GM21447 (cell line): ENCODE results near the gene TIMM13.
"Not testable (repeated sequence)": the region's sequence is repeated elsewhere in the genome, so short reads cannot be mapped to it uniquely, and the experiment has no call there.

ENCODE experiments used
- ATAC-seq: cut with Tn5 transposase; IDR thresholded peaks from one replicate; pipeline ENCODE4 v1.9.1; 2021; ENCODE audit not compliant: unreplicated experiment

Gene TIMM13

DNA sequence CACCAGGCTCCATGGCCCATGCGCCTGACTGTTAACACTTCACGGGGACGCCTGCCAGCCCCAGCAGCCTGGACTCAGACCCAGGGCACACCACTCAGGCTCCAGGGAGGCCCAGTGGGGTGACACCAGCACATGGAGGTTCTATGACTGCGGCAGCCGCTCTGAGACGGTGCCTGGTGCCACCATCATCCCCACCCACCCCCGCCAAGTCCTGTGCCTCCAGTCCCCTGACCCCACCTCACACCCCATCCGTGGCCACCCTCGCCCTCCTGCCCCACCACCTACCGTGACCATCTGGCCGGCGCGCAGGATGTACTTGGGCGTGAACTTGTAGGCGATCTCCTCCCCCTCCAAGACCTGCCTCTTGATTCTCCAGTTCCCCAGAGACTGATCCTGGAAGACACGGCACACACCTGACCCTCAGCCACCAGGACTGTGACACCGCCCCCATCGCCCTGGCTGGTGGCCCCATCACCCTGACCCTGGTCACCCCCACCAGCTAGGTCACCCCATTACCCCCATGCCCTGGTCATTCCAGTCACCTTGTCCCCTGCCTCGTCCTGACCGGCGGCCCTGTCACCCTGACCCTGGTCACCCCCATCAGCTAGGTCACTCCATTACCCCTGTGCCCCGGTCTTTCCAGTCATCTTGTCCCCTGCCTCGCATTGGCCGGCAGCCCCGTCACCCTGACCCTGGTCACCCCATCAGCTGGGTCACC, 4.9 kb upstream of the TIMM13 start:
- ATAC-seq, result no peak

DNA sequence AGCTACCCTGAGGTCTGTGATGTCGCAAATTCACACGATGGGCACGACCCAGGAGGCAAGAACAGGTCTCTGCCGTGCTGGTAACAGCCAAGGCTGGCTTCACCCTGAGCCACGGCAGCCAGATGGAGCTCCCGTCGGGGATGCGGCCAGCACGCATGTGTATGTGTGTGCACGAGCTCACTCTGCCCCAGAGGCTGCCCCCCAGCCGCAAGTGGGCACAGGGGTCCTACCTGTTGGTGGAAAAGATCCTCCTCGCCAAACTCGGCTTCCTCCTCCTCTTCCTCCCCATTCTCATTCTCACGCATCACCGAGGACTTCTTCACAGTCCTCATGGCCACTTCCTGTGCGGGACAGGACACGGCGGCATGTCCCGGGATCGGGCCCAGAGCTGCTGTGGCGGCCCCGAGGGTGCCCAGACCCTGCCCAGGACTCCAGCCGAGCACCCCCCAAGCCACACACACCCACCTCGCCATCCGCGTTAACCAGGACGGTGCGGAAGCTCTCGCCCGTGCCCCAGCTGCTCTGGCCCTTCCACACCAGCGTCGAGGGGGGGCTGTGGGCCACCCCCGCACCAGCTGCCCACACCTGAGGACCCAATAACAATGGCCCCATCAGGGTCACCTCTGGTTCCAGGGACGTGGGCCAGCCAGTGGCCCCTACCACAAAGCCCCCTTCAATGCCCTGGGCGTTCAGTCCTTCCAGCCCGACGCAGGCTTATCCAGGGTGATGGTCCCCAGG, 4.1 kb upstream of the TIMM13 start:
- ATAC-seq, result no peak

DNA sequence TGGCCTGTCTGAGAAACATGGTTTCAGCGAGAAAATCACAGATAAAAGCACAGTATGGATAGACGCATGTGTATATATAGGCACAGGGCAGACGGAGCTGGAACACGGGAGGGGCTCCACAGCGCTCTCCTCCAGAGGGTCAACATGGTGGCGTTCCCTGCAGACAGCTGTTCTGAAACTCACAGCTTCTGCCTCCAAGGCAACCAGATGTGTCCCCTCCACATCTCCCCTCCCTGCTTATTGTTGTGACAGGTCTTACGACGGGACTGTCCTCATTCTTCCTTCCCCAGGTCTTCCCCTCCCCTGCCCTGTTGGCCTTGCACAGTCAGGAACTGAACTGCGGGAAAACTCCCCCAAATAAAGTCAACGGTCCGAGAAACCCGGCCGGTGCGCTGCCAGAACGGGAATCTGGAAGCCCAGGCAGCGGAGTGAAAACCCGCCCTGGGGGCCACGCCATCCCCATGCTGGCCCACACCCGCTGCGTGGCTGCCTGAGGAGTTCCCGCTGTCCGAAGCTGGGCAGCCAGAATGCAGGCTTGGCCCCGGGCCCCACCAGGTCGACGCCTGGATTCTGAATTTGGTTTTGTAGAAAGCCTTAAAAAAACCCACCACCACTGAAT, 2.6 kb upstream of the TIMM13 start:
- no peak for ATAC-seq

DNA sequence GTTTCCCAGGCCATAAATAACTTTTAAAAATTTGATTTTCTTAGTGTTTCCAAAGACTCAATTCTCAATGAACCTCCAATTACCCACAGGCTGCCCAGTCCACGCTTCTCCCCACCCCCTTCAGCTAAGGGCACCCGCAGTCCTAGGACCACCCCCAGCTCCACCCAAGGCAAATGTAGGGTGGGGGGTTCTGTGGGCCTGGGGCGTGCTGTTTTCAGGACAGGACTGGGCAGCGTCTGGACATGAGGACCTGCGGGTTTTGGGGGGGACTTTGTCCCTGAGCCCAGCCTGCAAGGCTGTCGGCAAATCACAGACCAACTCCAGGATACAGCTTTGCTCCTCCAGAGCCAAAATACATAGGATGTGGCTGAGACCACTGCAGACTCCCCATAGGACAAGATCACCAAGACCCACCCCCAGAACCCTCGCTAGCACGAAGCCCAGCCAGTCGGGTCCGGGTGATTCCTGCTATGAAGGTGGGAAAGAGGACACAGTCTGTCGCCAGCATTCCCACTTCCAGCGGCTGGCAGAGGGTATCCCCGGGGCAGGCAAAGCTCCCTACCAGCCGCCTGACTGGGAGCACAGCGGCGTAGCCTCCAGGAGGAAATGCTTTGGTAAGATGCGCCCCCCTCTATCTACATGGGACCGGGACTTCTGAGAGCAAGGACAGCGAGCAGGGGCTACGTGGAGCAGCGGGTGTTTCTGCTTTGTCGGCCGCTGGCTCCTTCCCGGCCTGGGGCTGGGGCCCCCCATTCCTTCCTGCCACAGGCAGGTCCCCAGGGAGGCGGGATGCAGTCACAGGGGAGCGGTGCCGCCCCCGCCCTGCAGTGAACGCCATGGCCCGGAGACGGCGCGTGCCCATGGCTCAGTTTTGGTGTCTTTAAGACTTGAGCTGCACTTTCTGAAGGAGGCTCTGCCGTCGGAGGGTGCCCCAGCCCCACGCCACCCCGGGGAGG, 1.6 kb upstream of the TIMM13 start:
- ATAC-seq, result no peak

DNA sequence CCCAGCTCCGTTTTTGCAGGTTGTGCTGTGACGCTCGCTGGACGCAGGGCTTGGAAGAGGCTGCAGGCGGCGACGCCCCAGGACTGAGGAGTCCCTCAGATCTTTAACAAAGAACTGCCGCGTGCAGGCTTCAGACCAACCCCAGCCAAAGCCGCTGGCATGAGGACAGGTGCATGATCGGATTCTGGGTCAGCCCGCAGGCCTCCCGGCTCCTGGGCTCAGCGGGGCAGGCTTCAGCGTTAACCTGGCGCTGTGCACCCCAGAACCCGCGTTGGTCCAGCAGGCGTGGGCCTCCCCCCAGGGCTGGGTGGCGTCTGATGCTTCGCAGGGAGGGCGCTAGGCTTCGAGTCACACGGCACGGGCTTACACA, 920 bp upstream of the TIMM13 start:
- no peak for ATAC-seq

DNA sequence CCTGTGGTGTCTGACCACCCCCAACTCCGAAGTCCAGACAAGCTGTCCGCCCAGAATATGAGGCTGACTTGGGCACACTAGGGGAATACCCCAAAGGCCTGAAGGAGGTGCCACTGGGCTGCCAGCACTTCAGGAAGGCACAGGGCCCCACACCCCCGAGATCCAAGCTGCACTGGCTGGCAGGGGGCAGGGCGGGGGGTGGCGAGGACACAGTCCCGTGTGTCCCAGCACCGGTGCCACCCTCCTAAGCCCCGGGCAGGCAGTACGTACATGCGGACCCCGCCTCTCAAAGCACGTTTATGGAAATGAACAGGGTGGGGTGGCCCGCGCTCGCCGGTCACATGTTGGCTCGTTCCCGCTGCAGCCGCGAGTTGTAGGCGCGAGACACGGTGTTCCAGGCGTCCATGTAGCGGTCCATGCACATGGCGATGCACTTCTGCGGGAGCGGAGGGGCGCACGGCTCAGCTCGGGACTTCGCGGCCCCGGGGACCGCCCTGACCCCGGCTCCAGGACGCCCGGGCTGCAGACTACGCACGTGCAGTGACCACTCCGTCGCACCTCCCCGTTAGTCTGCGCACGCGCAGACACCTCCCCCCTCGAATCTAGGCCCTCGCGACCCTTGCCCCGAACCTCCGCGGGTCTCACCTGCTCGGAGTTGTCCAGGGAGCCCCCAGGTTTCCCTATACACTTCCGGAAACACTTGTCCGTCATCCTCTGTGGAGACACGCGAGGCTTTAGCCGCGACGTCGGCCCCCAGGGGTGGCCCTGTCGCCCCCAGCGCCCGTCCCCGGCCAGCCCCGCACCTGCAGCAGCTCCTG, 566 bp downstream of the TIMM13 start:
- peak; percentile 9 for ATAC-seq

DNA sequence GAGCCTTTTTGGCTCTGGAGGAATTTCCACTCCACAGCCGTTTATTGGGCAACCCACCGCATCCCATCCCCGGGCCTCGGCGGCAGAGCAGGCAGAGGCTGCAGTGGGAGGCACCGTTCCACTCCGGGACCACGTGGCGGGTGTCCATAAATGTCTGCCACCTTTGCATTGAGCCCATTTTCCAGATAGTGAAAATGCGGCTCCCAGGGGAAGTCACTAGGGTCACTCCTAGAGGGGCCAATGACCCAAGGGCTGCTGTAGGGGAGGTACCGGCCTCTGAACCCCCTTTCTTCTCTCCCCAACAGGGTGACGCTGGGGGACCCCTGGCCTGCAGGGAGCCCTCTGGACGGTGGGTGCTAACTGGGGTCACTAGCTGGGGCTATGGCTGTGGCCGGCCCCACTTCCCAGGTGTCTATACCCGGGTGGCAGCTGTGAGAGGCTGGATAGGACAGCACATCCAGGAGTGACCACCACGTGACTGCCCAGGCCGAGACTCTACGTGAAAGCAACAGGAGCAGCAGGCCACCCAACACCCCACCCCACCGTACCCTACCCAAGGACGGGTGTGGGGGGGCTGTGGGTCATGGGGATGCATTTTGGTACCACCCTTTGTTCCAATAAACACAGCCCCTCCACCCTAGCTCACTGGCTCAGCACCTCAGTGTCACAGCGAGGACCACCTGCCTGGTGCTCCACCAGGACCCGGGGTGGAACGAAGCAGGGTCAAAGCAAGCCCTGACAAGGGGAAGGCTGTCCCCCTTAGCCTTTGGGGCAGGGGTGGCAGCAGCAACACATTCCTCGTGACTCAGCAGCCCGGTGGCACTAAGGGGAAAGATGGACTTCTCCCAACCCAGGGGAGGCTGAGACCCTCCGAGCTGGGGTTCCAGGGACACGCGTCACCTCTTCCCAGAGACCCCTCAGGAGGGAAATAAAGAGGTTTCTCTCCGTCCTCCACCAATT, 1.5 kb downstream of the TIMM13 start:
- no peak for ATAC-seq

DNA sequence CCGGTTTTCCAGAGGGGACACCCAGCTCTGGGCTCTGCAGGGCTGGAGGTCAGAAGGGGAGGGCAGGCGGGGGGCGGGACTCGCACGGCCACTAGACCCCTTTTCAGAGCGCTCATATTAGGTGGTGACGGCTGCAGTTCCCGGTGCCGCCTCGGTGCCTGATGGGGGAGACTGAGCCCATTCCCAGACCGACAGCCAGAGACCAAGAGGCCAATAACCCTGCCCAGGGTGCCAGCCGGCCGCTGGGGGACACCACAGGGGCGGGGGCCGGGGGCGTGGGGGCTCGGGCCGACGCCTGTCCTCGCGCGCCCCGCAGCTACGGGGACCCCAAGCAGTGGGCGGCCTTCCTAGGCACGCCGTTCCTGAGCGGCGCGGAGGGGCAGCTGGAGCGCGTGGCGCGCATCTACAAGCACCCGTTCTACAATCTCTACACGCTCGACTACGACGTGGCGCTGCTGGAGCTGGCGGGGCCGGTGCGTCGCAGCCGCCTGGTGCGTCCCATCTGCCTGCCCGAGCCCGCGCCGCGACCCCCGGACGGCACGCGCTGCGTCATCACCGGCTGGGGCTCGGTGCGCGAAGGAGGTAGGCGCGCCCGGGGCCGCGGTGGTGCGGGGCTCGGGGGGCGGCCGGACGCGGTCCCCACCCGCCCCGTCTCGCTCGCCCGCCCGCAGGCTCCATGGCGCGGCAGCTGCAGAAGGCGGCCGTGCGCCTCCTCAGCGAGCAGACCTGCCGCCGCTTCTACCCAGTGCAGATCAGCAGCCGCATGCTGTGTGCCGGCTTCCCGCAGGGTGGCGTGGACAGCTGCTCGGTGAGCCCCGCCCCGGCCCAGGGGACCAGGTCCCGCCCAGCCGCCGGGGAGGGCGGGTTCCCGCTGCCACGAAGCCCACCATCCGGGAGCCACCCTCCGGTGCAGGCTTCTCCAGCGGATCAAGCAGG, 2.4 kb downstream of the TIMM13 start:
- no peak for ATAC-seq

DNA sequence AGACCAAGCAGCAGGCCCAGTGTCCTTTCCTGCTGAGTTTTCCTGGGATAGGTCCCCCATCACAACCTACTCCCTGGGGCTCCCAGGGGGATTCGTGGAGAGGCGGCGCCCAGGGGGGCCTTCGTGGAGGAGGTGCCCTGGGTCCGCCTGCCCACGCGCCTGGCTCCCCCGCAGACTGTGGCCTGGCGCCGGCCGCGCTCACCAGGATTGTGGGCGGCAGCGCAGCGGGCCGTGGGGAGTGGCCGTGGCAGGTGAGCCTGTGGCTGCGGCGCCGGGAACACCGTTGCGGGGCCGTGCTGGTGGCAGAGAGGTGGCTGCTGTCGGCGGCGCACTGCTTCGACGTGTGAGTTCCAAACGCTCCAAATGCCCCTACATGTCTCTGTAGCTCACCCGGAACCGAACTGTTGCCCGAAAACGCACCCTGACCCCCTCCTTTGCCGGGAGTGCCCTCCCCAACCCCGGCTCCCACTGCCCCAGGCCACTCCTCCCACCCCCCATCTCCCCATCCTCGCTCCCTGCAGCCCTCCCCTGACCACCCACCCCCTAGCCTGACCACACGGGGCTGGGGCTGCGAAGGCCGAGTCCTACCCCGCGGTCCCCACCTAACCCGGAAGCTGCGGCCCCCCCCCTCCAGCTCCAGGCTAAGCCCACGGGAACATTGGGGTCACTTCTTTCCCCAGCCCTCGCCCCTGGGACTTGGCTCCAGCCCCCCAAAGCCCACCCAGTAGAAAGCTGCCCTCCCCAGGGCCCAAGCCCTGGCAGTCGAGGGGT, 3.3 kb downstream of the TIMM13 start:
- no peak for ATAC-seq

DNA sequence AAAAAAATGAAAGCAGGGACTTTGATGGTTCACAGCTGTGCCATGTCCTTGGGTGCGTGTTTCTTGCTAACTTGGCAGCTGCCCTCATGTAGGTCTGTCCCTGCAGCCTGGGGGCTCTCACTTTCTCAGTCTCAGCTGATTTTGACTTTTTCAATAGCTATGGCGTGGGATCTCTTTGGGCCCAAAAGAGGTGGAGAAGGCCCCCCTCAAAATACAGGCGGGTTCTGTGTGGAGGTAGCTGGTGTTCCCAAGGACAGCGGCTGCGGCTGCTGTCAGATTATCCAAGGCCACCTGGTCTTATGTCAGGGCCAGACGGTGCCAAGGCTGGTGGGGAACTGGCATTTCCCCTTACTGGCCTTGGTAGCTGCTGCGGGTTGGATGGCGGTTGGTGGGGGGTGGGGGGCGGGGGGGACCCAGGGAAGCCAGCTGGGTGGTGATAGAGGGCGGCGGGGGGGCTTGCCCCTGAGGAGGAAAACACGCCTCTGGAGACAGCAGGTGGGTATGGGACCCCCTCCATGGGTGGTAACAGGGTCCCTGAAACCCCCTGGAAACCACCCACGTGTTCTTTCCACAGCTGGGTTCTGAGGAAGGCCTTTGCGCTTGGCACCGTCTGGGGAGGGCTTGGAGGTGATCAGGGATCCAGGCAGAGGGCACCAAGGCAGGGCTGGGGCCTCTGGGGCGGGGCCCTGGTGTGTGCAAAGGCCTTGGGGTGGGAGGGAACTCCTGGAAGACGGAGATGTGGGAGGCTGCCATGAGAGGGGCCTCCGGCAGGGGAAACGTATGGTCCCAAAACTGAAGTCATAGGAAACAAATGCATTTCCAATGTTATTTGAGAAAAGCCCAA, 4.1 kb downstream of the TIMM13 start:
- no peak for ATAC-seq

DNA sequence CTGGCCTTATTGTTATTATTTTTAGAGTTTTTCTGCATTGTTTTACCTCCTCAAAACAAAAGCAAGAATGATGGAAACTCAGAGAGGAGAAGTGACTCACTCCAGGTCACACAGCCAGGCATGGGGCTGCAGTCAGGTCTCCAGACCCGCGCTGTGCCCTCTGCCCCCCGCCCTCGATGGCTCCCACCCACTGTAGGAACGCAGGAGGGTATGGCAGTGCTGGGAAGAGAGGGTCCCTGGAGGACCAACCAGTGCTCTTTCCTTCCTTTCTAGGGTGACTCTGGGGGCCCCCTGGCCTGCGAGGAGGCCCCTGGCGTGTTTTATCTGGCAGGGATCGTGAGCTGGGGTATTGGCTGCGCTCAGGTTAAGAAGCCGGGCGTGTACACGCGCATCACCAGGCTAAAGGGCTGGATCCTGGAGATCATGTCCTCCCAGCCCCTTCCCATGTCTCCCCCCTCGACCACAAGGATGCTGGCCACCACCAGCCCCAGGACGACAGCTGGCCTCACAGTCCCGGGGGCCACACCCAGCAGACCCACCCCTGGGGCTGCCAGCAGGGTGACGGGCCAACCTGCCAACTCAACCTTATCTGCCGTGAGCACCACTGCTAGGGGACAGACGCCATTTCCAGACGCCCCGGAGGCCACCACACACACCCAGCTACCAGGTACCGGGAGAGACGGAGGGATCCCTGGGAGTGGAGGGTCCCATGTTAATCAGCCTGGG, 5.6 kb downstream of the TIMM13 start:
- ATAC-seq, result no peak

DNA sequence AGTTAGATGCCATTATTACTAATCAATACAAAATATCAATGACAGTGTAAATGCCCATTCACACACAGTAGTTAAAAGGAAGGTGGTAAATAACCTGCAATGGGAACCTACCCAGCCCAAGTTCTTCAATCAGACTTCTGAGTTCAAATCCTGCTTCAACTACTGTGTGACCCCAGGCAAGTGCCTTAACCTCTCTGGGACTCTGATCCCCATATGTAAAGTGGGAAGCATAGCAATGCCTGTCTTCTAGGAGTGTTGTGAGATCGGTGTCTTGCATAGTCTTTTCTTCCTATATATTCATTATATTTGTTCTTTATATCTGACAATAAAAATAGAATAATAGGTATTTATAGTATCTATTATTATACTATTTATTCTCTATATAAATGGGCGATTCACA, 6.9 kb downstream of the TIMM13 start:
- no peak for ATAC-seq

DNA sequence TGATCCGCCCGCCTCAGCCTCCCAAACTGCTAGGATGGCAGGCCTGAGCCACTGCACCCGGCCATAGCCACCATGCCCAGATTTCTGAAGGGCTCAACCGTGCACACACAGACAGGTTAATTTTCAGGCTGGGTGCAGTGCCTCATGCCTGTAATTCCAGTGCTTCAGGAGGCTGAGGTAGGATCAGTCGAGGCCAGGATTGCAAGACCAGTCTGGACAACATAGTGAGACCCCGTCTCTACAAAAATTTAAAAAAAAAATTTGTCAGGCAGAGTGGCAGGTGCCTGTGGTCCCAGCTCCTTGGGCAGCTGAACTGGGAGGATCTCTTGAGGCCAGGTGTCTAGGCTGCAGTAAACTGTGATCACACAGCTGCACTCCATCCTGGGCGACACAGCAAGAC, 7.6 kb downstream of the TIMM13 start:
- no peak for ATAC-seq

DNA sequence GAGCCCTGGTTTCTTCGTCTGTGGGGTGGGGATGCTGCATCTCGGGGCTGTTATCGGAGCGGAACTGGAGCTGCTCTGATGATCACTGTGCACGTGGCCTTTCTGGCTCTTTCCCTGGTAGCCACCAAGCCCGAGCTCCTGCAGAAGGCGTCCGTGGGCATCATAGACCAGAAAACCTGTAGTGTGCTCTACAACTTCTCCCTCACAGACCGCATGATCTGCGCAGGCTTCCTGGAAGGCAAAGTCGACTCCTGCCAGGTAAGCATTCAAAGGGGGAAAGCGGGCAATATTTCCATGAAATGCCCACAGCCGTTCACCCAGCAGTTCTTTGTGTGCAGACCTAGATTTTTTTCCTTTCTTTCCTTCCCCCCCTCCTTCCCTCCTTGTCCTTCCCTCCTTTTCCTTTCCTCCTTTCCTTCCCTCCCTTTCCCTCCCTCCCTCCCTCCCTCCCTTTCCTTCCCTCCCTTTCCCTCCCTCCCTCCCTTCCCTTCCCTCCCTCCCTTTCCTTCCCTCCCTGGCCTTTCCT, 9.4 kb downstream of the TIMM13 start:
- no peak for ATAC-seq

DNA sequence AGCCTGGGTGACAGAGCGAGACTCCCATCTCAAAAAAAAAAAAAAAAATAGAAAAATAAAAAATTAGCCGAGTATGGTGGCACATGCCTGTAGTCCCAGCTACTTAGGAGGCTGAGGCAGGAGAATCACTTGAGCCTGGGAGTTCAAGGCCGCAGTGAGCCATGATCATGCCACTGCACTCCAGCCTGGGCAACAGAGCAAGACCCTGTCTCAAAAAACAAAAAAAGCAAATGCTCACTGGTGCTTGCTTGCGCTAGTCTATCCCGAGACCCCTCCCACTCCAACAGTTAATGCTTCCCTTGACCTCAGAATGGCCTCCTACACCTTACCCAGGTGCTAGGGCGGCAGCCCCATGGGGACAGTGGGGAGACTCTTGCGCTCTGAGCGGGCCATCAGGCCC, 9.9 kb downstream of the TIMM13 start:
- ATAC-seq, result not testable (repeated sequence)
